ENCODE results near the gene AMIGO2. TPM values are rescaled to one million over a fixed set of nuclear protein-coding genes. Genes with fewer than 3 reads are reported as not detected.

The AMIGO2 gene
- total RNA-seq, 1 donor from 2014 or later, result 25.2 TPM

- Histone ChIP-seq H3K9ac (ENCODE audit: low read length) (peak overlapping the region; percentile 57), H3K79me2 (ENCODE audit: insufficient read depth, low read length) (peaks cover 16% of the 10 kb centered on the region), H3K36me3 (ENCODE audit: insufficient read depth, low read length) (no peaks in the 10 kb centered on the region), H3K9me3 (ENCODE audit: insufficient read depth, low read depth, low read length) (no peaks in the 10 kb centered on the region), H3K4me1 (ENCODE audit: insufficient read depth, low read length) (peaks cover 68% of the 10 kb centered on the region), H4K20me1 (ENCODE audit: insufficient read depth, low read length) (no peaks in the 10 kb centered on the region), H3K27ac (ENCODE audit: low read depth, low read length) (peak overlapping the region; percentile 84), H3K4me2 (ENCODE audit: low read length) (peak overlapping the region; percentile 72), H3K4me3 (ENCODE audit: insufficient read depth, low read depth, low read length) (no peak overlapping the region), H3K27me3 (ENCODE audit: insufficient read depth, low read length) (no peaks in the 10 kb centered on the region), H2AFZ (ENCODE audit: low read depth, low read length) (no peak overlapping the region)
- FAIRE-seq (peak; percentile 55), DNase-seq (ENCODE audit: low read depth) (peak; percentile 65)
- Mint-ChIP-seq H3K4me1 (ENCODE audit: low read depth, unreplicated experiment) (peaks cover 68% of the 10 kb centered on the region), H3K27me3 (ENCODE audit: low read depth, unreplicated experiment) (no peaks in the 10 kb centered on the region), H3K4me3 (ENCODE audit: unreplicated experiment) (no peak overlapping the region), H3K36me3 (ENCODE audit: low read depth, unreplicated experiment) (peaks cover 2% of the 10 kb centered on the region), H3K27ac (ENCODE audit: unreplicated experiment) (peak overlapping the region; percentile 5), H3K9me3 (ENCODE audit: unreplicated experiment) (peaks cover 5% of the 10 kb centered on the region)
- TF ChIP-seq CTCF (IDR thresholded peaks at IDR 0.05; ENCODE audit: insufficient read depth, low read depth, low read length), result no peak
- no peak for TF ChIP-seq EZH2 (IDR thresholded peaks at IDR 0.05; ENCODE audit: insufficient read depth, low read length)
These were observed 7.4 kb upstream of the AMIGO2 start for GRCh38 chr12:47087088-47087688.

GRCh38 chr12:47085815-47086252 lies 6.1 kb upstream of the AMIGO2 start:
- no peak for TF ChIP-seq EZH2 (IDR thresholded peaks at IDR 0.05; ENCODE audit: insufficient read depth, low read length)
- TF ChIP-seq CTCF (IDR thresholded peaks at IDR 0.05; ENCODE audit: insufficient read depth, low read depth, low read length), result no peak
- FAIRE-seq, result peak; percentile 94
- peaks cover 81% of the 10 kb centered on the region for H3K4me1 ChIP-seq (ENCODE audit: insufficient read depth, low read length)

GRCh38 chr12:47084172-47084571 lies 4.4 kb upstream of the AMIGO2 start:
- H2AFZ ChIP-seq (ENCODE audit: low read depth, low read length), result no peak overlapping the region
- H3K27ac Mint-ChIP-seq (ENCODE audit: unreplicated experiment), result peak overlapping the region; percentile 88

More at GRCh38 chr12:47085815-47086252, 6.1 kb upstream of the AMIGO2 start:
- peak; percentile 81 for DNase-seq (ENCODE audit: low read depth)
- Histone ChIP-seq H2AFZ (ENCODE audit: low read depth, low read length) (no peak overlapping the region), H3K4me2 (ENCODE audit: low read length) (peak overlapping the region; percentile 56), H3K27me3 (ENCODE audit: insufficient read depth, low read length) (no peaks in the 10 kb centered on the region), H3K4me3 (ENCODE audit: insufficient read depth, low read depth, low read length) (peak overlapping the region; percentile 11), H3K27ac (ENCODE audit: low read depth, low read length) (peak overlapping the region; percentile 84), H3K79me2 (ENCODE audit: insufficient read depth, low read length) (peaks cover 16% of the 10 kb centered on the region), H4K20me1 (ENCODE audit: insufficient read depth, low read length) (no peaks in the 10 kb centered on the region), H3K9me3 (ENCODE audit: insufficient read depth, low read depth, low read length) (no peaks in the 10 kb centered on the region), H3K36me3 (ENCODE audit: insufficient read depth, low read length) (no peaks in the 10 kb centered on the region), H3K9ac (ENCODE audit: low read length) (peak overlapping the region; percentile 7)
- peak overlapping the region; percentile 84 for H3K27ac Mint-ChIP-seq (ENCODE audit: unreplicated experiment)
- H3K9me3 Mint-ChIP-seq (ENCODE audit: unreplicated experiment), result peaks cover 5% of the 10 kb centered on the region
- H3K4me3 Mint-ChIP-seq (ENCODE audit: unreplicated experiment), result no peak overlapping the region
- peaks cover 2% of the 10 kb centered on the region for H3K36me3 Mint-ChIP-seq (ENCODE audit: low read depth, unreplicated experiment)
- H3K4me1 Mint-ChIP-seq (ENCODE audit: low read depth, unreplicated experiment), result peaks cover 78% of the 10 kb centered on the region
- no peaks in the 10 kb centered on the region for H3K27me3 Mint-ChIP-seq (ENCODE audit: low read depth, unreplicated experiment)

More at GRCh38 chr12:47084172-47084571, 4.4 kb upstream of the AMIGO2 start:
- Histone ChIP-seq H3K79me2 (ENCODE audit: insufficient read depth, low read length) (peaks cover 27% of the 10 kb centered on the region), H3K4me1 (ENCODE audit: insufficient read depth, low read length) (peaks cover 83% of the 10 kb centered on the region), H3K9me3 (ENCODE audit: insufficient read depth, low read depth, low read length) (no peaks in the 10 kb centered on the region), H3K4me3 (ENCODE audit: insufficient read depth, low read depth, low read length) (no peak overlapping the region), H3K27ac (ENCODE audit: low read depth, low read length) (peak overlapping the region; percentile 84), H3K27me3 (ENCODE audit: insufficient read depth, low read length) (no peaks in the 10 kb centered on the region), H3K9ac (ENCODE audit: low read length) (peak overlapping the region; percentile 59), H4K20me1 (ENCODE audit: insufficient read depth, low read length) (no peaks in the 10 kb centered on the region), H3K4me2 (ENCODE audit: low read length) (peak overlapping the region; percentile 56), H3K36me3 (ENCODE audit: insufficient read depth, low read length) (no peaks in the 10 kb centered on the region)
- TF ChIP-seq EZH2 (IDR thresholded peaks at IDR 0.05; ENCODE audit: insufficient read depth, low read length) (no peak), CTCF (IDR thresholded peaks at IDR 0.05; ENCODE audit: insufficient read depth, low read depth, low read length) (no peak)
- Mint-ChIP-seq H3K9me3 (ENCODE audit: unreplicated experiment) (no peaks in the 10 kb centered on the region), H3K4me3 (ENCODE audit: unreplicated experiment) (no peak overlapping the region), H3K27me3 (ENCODE audit: low read depth, unreplicated experiment) (no peaks in the 10 kb centered on the region), H3K4me1 (ENCODE audit: low read depth, unreplicated experiment) (peaks cover 79% of the 10 kb centered on the region), H3K36me3 (ENCODE audit: low read depth, unreplicated experiment) (no peaks in the 10 kb centered on the region)
- DNase-seq (ENCODE audit: low read depth), result no peak
- peak; percentile 73 for FAIRE-seq
